ENCODE data around the gene FHL1.

FHL1 gene

DNA sequence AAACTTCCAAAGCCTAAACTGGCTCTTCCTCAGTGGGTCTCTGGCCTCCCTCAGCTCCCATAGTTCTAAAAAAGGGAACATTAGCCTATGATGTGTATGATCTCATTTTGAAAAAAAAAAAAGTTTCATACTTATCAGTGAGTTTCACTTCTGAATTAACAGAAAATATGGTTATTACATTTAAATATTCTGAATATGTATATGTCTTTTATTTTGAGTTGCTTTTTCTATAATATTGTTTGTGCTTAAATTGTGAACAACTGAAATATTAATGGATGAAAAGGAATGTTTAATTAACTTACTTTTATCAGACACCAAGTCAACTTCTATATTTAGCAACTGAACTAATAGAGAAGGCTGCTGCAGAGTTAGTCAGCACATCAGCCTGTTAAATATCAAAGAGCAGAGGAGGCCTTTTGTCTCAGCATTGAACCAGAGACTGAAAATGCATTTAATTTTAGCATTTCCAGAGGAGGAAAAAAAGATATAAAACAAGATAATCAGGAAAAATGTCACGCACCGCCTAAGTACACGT, 20.4 kb upstream of the FHL1 start:
- POLR2A ChIA-PET, result no interaction called here
- CTCF ChIA-PET, result no interaction called here
- TF ChIP-seq, protein P1, sequence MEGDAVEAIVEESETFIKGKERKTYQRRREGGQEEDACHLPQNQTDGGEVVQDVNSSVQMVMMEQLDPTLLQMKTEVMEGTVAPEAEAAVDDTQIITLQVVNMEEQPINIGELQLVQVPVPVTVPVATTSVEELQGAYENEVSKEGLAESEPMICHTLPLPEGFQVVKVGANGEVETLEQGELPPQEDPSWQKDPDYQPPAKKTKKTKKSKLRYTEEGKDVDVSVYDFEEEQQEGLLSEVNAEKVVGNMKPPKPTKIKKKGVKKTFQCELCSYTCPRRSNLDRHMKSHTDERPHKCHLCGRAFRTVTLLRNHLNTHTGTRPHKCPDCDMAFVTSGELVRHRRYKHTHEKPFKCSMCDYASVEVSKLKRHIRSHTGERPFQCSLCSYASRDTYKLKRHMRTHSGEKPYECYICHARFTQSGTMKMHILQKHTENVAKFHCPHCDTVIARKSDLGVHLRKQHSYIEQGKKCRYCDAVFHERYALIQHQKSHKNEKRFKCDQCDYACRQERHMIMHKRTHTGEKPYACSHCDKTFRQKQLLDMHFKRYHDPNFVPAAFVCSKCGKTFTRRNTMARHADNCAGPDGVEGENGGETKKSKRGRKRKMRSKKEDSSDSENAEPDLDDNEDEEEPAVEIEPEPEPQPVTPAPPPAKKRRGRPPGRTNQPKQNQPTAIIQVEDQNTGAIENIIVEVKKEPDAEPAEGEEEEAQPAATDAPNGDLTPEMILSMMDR (IDR thresholded peaks at IDR 0.05; ENCODE audit: control extremely low read depth, extremely low read depth, low read depth, missing control alignments), result no peak
- DNase-seq (ENCODE audit: extremely low spot score), result no peak

DNA sequence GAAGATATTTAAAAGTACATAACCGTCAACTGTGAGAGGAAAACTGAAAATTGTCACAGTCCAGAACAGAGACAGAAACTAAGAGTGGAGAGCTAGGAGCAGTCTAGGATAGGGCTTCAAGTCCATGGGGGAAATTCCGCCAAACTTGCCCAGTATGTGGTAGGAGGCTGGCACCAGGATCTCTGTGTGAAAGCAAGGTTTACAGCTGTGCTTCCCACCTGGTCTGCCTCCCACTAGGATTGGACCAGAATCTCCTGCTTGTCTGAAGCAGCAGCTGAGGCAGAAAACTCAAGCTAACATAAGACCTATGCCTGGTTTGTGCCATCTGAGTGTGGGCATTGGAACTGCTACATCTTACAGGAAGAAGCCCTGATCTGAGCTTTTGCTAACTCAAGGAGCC, 18.6 kb upstream of the FHL1 start:
- CTCF ChIA-PET, result no interaction called here
- no peak for DNase-seq (ENCODE audit: extremely low spot score)
- TF ChIP-seq, protein P1 (IDR thresholded peaks at IDR 0.05; ENCODE audit: control extremely low read depth, extremely low read depth, low read depth, missing control alignments), result no peak
- POLR2A ChIA-PET, result no interaction called here

DNA sequence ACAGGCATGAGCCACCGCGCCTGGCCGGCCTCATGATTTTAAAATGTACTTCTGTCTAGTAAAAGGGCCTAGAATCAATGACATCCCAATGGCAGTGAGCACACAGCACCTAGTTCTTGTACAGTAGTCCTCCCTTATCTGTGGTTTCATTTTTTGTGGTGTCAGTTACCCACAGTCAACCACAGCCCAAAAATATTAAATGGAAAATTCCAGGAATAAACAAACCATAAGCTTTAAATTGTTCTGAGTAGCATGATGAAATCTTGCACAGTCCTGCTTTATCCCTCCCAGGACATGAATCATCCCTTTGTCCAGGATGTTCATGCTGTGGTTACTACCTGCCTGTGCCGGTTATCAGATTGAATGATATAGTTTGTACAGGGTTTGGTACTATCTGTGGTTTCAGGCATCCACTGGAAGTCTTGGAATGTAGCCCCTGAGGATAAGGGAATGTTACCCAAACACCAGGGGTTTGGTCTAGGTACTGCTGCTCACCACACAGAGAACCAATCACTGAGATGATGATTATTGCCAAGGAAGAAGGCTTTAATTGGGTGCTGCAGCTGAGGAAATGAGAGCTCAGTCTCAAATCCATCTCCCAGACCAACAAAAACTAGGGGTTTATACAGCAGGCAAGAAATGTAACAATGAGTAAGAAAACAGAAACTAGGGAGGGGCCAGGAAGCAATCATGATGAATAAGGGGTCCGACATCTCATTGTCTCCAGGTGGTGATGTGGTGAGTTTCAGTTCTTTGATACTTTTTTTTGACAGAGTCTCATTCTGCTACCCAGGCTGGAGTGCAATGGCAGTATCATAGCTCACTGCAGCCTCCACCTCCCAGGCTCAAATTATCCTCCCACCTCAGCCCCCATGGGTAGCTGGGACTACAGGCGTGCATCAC, 16.2 kb upstream of the FHL1 start:
- ChIA-PET CTCF (no interaction called here), POLR2A (no interaction called here)
- no peak for DNase-seq (ENCODE audit: extremely low spot score)
- TF ChIP-seq, protein P1 (IDR thresholded peaks at IDR 0.05; ENCODE audit: control extremely low read depth, extremely low read depth, low read depth, missing control alignments), result no peak

DNA sequence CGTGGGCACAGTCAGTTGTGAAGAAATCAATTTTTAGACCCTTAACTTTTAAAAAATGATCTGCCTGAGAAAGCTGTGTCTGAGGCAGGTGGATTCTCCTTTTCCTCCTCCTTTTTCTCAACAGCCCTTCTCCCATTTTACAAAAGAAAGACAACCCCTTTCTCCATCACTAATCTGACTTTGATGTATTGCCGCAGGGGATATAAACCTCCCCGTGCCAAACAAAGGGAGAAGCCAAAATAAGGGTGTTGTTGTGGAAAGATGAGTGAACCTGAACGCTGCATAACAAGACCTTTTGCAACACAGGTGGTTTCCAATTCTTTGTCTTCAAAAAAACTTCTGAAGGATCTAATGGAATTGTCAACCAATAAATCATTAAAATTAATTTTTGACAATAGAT, 8.4 kb upstream of the FHL1 start:
- ChIA-PET POLR2A (no interaction called here), CTCF (no interaction called here)
- TF ChIP-seq, protein P1 (IDR thresholded peaks at IDR 0.05; ENCODE audit: control extremely low read depth, extremely low read depth, low read depth, missing control alignments), result no peak
- no peak for DNase-seq (ENCODE audit: extremely low spot score)

DNA sequence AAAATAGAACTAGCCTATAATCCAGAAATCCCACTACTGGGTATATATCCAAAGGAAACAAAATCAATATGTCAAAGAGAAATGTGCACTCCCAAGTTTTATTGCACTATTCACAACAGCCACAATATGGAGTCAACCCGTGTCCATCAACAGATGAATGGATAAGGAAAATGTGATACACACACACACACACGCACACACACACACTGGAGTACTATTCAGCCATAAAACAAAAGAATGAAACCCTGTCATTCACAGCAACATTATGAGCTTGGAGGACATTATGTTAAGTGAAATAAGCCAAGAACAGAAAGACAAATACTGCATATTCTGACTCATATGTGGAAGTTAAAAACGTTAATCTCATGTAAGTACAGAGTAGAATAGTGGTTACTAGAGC, 5.8 kb upstream of the FHL1 start:
- ChIA-PET CTCF (no interaction called here), POLR2A (no interaction called here)
- TF ChIP-seq, protein P1 (IDR thresholded peaks at IDR 0.05; ENCODE audit: control extremely low read depth, extremely low read depth, low read depth, missing control alignments), result no peak
- DNase-seq (ENCODE audit: extremely low spot score), result no peak

DNA sequence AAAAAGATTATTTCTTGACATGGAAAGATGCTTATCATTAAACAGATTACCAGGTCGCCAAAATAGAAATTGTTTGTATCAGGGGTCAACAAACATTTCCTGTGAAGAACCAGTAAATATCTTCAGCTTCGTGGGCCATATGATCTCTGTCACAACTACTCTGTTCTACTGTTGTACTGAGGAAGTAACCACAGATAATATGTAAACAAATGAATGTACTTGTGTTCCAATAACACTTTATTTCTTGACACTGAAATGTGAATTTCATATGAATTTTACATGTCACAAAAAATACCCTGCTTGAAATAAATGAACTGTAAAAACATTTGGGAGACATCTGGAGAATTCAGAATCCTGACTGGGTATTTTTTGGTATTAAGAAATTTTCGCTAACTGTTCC, 4.7 kb upstream of the FHL1 start:
- DNase-seq (ENCODE audit: extremely low spot score), result no peak
- CTCF ChIA-PET, result no interaction called here
- POLR2A ChIA-PET, result no interaction called here
- TF ChIP-seq, protein P1 (IDR thresholded peaks at IDR 0.05; ENCODE audit: control extremely low read depth, extremely low read depth, low read depth, missing control alignments), result no peak

Data from GM10248 (cell line).